GM12865 (cell line): ENCODE results near the gene ATP2B2.

ENCODE experiments used
- DNase-seq: peaks from one replicate; pipeline ENCODE4 v3.0.0; 2010; ENCODE audit warnings: low read depth
- H3K4me3 ChIP-seq: 2 replicates; pipeline ENCODE4 v1.5.1; 2011; ENCODE audit warnings: mild to moderate bottlenecking, low read depth, low read length, control low read depth
- CTCF ChIP-seq: IDR thresholded peaks from 2 replicates; pipeline ENCODE4 v1.5.1; 2011; ENCODE audit warnings: low read length, control low read depth, low read depth, inconsistent platforms; ENCODE audit not compliant: insufficient read depth; ENCODE audit errors: missing control alignments

ATP2B2 gene

GRCh38 chr3:10496121-10496863 lies 9.1 kb downstream of the ATP2B2 start:
- TF ChIP-seq CTCF: no peak
- DNase-seq: no peak
- no peak overlapping the region for H3K4me3 ChIP-seq

- no peak overlapping the region for H3K4me3 ChIP-seq
- no peak for TF ChIP-seq CTCF
- DNase-seq: no peak
Measured at GRCh38 chr3:10495614-10496013, 9.8 kb downstream of the ATP2B2 start.

GRCh38 chr3:10495003-10495402 lies 10.4 kb downstream of the ATP2B2 start:
- DNase-seq: no peak
- H3K4me3 ChIP-seq: no peak overlapping the region
- TF ChIP-seq CTCF: no peak

GRCh38 chr3:10494180-10494579 lies 11.2 kb downstream of the ATP2B2 start:
- no peak for TF ChIP-seq CTCF
- no peak for DNase-seq
- H3K4me3 ChIP-seq: no peak overlapping the region

GRCh38 chr3:10493202-10493589 lies 12.2 kb downstream of the ATP2B2 start:
- H3K4me3 ChIP-seq: no peak overlapping the region
- DNase-seq: no peak
- TF ChIP-seq CTCF: no peak

- DNase-seq: no peak
Measured at GRCh38 chr3:10492364-10493201, 12.8 kb downstream of the ATP2B2 start.

More at GRCh38 chr3:10492364-10493201, 12.8 kb downstream of the ATP2B2 start:
- TF ChIP-seq CTCF: no peak
- H3K4me3 ChIP-seq: no peak overlapping the region
